HG03575 (cell line): Measurements from ENCODE around the gene IL9.

Experiments
- ATAC-seq: cut with Tn5 transposase; IDR thresholded peaks from one replicate; pipeline ENCODE4 v1.9.1; 2021; ENCODE audit not compliant: unreplicated experiment, insufficient number of reproducible peaks, low FRiP score; ENCODE audit errors: extremely low read depth

The IL9 gene

DNA sequence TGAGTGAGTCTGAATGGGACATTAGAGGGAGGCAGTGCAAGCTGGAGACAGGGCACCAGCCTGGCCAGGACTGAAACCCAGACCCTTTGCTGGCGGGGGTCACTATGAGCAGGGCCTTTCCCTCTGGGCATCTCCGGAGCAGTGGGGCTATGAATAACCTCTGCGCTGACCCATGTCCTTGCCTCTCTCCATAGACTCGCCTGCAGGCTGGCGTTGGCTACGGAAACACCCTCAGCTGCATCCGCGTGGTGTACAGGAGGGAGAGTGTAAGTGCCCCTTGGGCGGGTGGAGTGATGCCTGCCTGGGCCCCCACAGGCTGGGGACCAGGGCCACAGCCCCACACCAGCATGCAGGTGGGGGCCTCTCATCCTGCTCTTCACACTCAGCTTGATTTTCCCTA lies 45.4 kb downstream of the IL9 start:
- no peak for ATAC-seq

DNA sequence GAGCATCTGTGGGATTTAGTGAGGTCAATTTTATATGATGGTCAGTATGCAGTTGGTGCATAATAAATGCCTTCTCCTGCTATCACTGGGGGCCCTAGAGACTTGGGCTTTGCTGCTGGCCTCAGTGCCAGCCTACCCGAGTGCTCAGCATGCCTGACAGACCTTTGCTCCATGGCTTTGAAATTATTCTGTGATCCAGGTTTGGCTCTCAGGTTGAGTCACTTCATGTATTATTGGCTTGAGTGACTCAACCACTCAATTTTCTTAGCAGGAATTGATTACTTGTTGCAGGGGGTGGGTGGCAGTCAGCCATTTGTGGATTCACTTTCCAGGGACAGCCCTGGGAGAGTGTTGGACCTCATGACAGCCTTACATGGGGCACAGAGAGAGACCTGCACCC lies 47.7 kb downstream of the IL9 start:
- ATAC-seq = no peak

DNA sequence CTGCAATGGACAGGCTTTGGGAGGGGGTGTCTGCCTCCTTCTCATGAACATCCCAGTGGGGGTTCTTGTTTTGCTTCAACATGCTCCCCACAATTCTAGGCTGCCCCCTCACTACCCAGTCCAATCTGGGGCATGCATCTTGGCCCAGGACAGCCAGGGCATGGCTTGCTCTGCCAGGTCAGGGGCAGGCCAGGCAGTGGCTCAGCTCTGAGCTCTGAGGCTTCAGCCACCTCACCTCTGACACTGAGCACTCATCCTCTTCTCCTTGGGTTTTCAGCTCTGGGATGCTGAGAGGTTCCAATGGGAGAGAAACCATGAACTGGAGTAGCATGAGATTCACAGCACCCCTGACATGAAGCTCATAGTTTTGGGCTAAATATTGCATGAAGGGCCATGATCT lies 49.3 kb downstream of the IL9 start:
- no peak for ATAC-seq

DNA sequence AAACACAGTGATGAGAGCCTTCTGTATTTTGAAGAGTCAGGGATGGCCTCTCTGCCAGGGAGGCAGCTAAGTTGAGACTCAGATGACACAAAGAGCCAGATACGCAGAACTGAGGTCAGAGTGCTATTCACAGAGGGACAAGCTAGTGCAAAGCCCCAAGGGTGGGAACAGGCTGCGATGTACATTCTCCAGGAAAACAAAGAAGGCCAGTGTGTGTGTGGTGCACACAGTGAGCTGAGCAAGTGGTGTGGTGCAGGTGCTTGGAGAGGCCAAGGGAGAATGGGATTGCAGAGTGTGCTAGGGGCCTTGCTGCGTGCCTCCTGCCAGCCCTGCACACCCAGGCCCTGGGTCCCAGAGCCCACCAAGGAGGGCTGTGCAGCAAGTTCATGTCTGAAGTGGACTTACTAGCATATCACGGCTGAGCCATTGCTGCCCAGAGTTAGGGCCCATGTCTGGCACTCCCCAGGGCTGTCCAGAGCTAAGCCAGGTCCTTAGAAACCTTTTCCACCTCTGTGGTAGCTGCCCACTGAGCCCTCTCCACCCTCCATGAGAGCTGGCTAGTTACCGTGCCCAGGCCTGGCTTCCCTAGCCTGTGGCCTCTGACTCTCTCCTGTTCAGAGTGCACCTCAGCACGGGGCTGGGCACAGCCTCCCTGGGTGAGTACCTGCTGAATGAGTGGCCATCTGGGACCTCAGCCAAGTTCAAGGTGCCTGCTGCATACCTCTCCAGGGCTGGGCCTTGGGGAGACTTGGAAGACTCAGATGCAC lies 51.9 kb downstream of the IL9 start:
- no peak for ATAC-seq

DNA sequence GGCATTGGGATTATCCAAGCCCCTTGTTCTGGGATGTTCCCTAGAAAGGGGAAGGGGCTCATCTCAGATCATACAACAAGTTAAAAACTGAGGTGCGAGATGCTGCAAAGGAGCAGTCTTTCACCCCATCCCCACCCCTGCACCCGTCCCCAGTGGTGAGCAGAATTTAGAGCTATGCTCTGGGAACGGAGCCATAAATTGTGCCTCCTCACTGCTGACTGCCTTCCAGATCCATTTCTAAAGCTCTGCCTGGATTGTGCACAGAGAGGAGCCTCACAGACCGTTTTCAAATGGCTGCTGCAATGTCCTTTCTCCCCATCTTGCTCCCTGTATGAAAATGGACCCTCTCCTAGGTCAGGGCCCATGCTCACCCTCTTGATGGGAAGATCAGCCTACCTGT lies 52.9 kb downstream of the IL9 start:
- ATAC-seq = no peak
